Liver (tissue), 3 donors: ENCODE measurements around the gene CBFA2T2.

Experiments
- ATF3 ChIP-seq: IDR thresholded peaks from 2 replicates; pipeline ENCODE4 v1.6.1; 2016; ENCODE audit warnings: antibody characterized with exemption
- CTCF ChIP-seq: fragments of 150-350 bp; IDR thresholded peaks from 2 replicates; pipeline ENCODE4 v1.5.1; 2017; ENCODE audit warnings: improper control_type of control experiment, low read depth, low read length; ENCODE audit not compliant: missing input control
- MAX ChIP-seq: IDR thresholded peaks from 2 replicates; pipeline ENCODE4 v1.6.1; 2016; ENCODE audit warnings: antibody characterized with exemption
- NR2F2 ChIP-seq: IDR thresholded peaks from 2 replicates; pipeline ENCODE4 v1.6.1; 2016; ENCODE audit warnings: antibody characterized with exemption
- RAD21 ChIP-seq, 2 donors: IDR thresholded peaks; 2 replicates each; pipeline ENCODE4 v1.6.1; 2016; ENCODE audit warnings: antibody characterized with exemption in 2 of 2, mild to moderate bottlenecking in 2 of 2
- REST ChIP-seq: IDR thresholded peaks from 2 replicates; pipeline ENCODE4 v1.6.1; 2016; ENCODE audit warnings: antibody characterized with exemption, mild to moderate bottlenecking
- TAF1 ChIP-seq: conservative IDR thresholded peaks from 2 replicates; pipeline ENCODE4 v1.6.1; 2016; ENCODE audit warnings: antibody characterized with exemption, mild to moderate bottlenecking
- YY1 ChIP-seq: IDR thresholded peaks from 2 replicates; pipeline ENCODE4 v1.6.1; 2016; ENCODE audit warnings: antibody characterized with exemption, mild to moderate bottlenecking
- donor health status: healthy.
- donor health status: healthy.

GRCh38 chr20:33646191-33646590, 156.3 kb downstream of the CBFA2T2 start:
- no peak for TF ChIP-seq CTCF
- TF ChIP-seq TAF1: no peak
- no peak for TF ChIP-seq MAX
- no peak for TF ChIP-seq RAD21 (IDR thresholded peaks at IDR 0.05)
- no peak for TF ChIP-seq REST
- TF ChIP-seq YY1: no peak
- no peak for TF ChIP-seq ATF3
- no peak for TF ChIP-seq NR2F2
